Right lobe of liver (tissue), 4 donors: ENCODE results near the gene LAMB1.

Experiments used
- POLR2A ChIP-seq: fragments of 450-650 bp; IDR thresholded peaks from one replicate; pipeline ENCODE4 v1.6.1; 2017; ENCODE audit warnings: antibody characterized with exemption, mild to moderate bottlenecking
- TF ChIP-seq, protein P1 (sequence below), 4 donors: fragments of 200-600 bp in 3 of 4; fragments of 450-650 bp in 1 of 4; IDR thresholded peaks; one replicate each; pipeline versions ENCODE4 v1.5.1 to v1.8.0; 2016 to 2022; ENCODE audit warnings: antibody characterized with exemption in 4 of 4, mild to moderate bottlenecking in 2 of 4
- donor health status: DM: no; HTN: no; CAD: no.
- donor health status: DM: no; HTN: no; CAD: no.
- donor health status: DM: no; HTN: yes; CAD: no.

DNA sequence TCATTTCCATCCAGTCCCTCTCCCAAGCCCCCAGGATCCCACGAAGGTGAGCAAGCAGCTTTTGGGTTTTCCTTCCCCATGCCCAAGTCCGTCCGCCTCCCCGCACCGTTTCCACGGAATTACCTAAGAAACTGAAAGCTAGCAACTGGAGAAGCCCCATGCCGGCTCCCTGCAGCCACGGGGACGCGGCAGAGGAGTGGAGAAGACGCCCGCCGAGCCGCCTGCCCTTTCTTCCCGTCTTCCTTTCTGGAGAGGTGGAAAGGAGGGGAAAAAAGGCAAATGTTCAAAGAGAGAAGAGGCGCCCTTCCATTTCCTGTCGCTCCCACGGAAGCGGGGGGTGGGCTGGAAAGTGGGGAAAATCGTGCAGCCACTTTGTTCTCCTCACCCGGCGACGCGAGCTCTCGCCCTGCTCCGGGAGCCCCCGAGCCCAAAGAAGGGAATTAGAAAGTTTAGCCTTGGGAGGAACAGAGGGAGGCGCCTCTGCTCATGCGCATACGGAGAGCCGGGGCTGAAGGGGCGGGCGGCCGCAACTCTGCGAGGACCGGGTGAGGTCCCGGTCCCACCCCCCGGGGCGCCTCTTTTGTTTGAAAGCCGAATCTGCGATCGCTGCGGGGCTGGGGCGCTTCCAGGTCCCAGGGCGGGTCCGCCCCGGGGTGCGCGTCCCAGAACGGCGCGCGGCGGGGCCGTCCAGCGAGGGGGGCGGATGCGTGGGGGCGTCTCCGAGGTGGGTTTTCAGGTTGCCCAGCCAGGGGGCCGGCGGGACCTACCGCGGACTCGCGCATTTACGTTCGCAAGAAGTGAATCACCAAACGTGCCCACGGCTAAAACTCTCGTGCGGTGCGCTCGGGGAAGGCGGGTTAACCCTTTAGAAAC, at the start of gene LAMB1:
- TF ChIP-seq, protein P1, sequence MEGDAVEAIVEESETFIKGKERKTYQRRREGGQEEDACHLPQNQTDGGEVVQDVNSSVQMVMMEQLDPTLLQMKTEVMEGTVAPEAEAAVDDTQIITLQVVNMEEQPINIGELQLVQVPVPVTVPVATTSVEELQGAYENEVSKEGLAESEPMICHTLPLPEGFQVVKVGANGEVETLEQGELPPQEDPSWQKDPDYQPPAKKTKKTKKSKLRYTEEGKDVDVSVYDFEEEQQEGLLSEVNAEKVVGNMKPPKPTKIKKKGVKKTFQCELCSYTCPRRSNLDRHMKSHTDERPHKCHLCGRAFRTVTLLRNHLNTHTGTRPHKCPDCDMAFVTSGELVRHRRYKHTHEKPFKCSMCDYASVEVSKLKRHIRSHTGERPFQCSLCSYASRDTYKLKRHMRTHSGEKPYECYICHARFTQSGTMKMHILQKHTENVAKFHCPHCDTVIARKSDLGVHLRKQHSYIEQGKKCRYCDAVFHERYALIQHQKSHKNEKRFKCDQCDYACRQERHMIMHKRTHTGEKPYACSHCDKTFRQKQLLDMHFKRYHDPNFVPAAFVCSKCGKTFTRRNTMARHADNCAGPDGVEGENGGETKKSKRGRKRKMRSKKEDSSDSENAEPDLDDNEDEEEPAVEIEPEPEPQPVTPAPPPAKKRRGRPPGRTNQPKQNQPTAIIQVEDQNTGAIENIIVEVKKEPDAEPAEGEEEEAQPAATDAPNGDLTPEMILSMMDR (IDR thresholded peaks at IDR 0.05) = no peak
- peak; percentile 78 for TF ChIP-seq POLR2A
